Measurements from ENCODE around the gene TRMT10C.

DNA sequence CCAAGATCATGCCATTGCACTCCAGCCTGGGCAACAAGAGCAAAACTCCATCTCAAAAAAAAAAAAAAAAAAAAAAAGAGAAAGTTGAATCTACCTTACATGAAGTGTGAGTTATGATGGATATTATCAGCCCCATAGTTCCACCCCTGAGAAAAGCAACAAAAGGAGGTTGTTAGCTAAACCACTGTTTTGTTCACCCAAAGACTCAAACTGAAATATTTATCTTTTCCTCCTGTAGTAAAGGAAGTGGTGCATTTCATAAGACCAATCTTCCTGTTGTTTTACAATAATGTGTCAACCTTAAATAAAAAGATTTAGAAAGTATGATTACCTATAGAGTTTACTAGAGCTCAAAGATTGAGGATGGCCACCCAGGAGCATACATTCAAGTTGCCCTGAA is 18.7 kb upstream of the TRMT10C start:
- TF ChIP-seq L3MBTL2 (conservative IDR thresholded peaks at IDR 0.05) (no peak), ARNT (IDR thresholded peaks at IDR 0.05) (no peak)
